GM12875 (cell line): ENCODE data around the gene AHCTF1.
"Not testable (repeated sequence)": the region's sequence is repeated elsewhere in the genome, so short reads cannot be mapped to it uniquely, and the experiment has no call there.

Source experiments
- H3K4me3 ChIP-seq: one replicate; pipeline ENCODE4 v1.5.1; 2011; ENCODE audit warnings: low read depth, low read length, control low read depth
- TF ChIP-seq, protein P1 (sequence below): IDR thresholded peaks from 2 replicates; pipeline ENCODE4 v1.5.1; 2011; ENCODE audit warnings: low read depth, mild to moderate bottlenecking, control low read depth, inconsistent platforms, low read length, moderate library complexity, borderline replicate concordance; ENCODE audit not compliant: insufficient read depth

Gene AHCTF1

DNA sequence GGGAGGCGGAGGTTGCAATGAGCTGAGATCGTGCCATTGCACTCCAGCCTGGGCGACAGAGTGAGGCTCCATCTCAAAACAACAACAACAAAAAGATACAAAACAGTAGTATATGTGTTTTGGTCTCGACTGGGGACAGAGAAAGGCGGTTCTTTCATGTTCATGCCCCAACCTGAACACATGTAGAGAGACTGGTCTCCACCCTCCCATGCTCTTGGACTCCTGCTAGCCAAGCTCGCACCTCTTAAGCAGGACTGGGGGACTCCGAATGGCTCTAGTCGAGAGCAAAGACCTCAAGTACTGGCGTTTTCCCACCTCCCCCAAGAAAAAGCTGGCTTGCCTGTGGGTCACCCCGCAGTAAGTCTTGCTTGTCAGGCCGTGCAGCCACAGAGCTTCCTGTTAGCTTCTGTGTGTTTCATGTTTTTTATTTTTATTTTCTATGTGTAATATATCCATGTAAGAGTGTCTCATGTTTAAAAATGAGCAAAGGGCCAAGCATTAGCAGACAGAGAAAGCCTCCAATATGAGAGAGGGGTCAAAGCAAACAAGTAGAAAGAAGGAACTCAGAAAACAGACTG lies 116.0 kb downstream of the AHCTF1 start:
- H3K4me3 ChIP-seq: no peak overlapping the region
- TF ChIP-seq, protein P1, sequence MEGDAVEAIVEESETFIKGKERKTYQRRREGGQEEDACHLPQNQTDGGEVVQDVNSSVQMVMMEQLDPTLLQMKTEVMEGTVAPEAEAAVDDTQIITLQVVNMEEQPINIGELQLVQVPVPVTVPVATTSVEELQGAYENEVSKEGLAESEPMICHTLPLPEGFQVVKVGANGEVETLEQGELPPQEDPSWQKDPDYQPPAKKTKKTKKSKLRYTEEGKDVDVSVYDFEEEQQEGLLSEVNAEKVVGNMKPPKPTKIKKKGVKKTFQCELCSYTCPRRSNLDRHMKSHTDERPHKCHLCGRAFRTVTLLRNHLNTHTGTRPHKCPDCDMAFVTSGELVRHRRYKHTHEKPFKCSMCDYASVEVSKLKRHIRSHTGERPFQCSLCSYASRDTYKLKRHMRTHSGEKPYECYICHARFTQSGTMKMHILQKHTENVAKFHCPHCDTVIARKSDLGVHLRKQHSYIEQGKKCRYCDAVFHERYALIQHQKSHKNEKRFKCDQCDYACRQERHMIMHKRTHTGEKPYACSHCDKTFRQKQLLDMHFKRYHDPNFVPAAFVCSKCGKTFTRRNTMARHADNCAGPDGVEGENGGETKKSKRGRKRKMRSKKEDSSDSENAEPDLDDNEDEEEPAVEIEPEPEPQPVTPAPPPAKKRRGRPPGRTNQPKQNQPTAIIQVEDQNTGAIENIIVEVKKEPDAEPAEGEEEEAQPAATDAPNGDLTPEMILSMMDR: no peak

DNA sequence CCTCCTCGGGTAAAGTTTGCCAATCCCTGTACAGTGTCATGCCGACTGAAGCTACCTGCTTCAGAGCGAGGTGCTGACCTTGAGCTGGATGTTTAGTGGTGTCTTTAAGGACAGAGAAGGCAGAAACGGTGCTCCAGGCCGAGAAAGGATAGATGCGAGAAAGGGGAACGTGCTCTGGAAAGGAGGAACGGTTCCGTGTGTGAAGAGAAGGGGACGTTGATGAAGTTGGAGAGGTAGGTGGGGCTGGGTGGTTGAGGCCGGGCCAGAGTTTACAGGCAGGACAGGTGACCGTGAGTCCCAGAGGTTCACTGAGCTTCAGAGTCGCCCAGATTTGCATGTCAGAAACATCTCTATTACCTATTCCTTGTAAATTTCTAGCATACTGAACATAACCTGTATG lies 116.9 kb downstream of the AHCTF1 start:
- TF ChIP-seq, protein P1: no peak
- H3K4me3 ChIP-seq: no peak overlapping the region

DNA sequence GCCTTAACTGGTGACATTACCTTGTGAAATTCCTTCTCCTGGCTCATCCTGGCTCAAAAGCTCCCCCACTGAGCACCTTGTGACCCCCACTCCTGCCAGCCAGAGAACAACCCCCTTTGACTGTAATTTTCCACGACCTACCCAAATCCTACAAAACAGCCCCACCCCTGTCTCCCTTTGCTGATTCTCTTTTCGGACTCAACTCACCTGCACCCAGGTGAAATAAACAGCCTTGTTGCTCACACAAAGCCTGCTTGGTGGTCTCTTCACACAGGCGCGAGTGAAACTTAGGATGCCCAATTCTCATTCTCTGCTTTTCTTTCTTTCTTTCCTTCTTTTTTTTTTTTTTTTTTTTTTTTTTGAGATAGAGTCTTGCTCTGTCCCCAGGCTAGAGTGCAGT lies 118.4 kb downstream of the AHCTF1 start:
- not testable (repeated sequence) for H3K4me3 ChIP-seq

DNA sequence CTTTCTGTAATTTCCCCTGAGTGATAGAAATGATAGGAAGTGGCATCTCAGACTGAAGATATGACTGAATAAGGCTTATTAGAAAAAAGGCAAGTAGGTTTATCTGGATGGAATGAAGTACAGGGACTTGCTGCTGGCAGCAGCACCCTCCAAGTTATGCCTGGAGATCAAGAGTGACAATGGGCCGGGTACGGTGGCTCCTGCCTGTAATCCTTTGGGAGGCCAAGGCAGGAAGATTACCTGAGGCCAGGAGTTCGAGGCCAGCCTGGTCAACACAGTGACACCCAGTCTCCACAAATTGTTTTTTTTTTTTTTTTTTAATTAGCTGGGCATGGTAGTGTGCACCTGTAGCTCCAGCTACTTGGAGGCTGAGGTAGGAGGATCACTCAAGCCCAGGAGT lies 119.8 kb downstream of the AHCTF1 start:
- no peak overlapping the region for H3K4me3 ChIP-seq
- TF ChIP-seq, protein P1: no peak

DNA sequence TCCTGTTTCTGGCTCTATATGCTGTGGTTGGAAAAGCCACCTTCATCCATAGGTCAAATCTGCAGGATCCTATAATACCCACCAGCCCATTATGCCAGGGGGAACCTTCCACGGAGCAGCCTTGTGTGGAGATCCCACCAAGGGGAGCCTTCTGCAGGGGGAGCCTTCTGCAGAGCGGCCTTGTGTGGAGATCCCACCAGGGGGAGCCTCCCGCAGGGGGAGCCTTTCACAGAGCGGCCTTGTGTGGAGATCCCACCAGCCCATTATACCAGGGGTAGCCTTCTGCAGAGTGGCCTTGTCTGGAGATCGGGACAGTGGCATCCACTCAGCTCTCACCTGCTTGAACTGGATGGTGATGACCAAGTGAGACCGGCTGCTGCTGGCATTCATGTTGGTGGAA lies 122.3 kb downstream of the AHCTF1 start:
- no peak overlapping the region for H3K4me3 ChIP-seq
- TF ChIP-seq, protein P1: peak; percentile 22; the same call in 1 of the 2 replicates

DNA sequence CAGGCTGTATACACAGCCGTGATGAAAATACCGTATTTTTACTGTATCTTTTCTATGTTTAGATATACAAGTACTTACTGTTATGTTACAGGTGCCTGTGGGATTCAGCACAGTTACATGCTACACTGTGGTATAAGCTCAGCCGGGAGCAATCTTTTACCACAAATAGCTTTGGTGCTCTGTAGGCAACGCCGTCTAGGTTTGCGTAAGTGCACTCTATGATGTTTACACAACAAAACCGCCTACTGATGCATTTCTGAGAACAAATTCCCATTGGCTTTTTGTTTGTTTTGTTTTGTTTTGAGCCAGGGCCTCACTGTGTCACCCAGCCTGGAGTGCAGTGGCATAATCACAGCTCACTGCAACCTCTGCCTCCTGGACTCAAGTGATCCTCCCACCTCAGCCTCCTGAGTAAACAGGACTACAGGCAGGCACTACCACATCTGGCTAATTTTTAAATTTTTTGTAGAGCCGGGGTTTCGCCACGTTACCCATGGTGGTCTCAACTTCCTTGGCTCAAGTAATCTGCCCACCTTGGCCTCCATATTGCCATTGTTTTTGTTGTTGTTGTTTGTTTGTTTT lies 126.5 kb downstream of the AHCTF1 start:
- H3K4me3 ChIP-seq: no peak overlapping the region
- TF ChIP-seq, protein P1: no peak

DNA sequence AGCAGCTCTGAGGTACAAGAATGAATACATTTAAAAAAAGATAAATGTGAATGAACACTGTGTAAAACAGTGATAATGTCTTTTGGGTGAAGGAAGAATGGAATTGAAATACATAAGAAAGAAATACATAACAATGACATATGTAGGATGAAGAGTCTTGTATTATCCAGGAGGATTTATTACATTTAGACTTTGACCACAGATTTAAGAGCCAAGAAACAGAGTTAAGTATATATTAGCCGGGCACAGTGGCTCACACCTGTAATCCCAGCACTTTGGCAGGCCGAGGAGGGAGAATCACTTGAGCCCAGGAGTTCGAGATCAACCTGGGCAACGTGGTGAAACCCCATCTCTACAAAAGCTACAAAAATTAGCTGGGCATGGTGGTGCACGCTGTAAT lies 127.9 kb downstream of the AHCTF1 start:
- TF ChIP-seq, protein P1: no peak
- H3K4me3 ChIP-seq: no peak overlapping the region
